Globus pallidus (tissue), 1 donor: Measurements from ENCODE around the gene DENND1C.

ENCODE experiments used
- DNase-seq: peaks from one replicate; pipeline ENCODE4 v3.0.0-alpha.2; 2015; ENCODE audit warnings: low spot score

The DENND1C gene

GRCh38 chr19:6481541-6482342 lies at the start of gene DENND1C:
Gene DENND1C (minus strand): TSS chr19:6481787. CDS start chr19:6481695, 92 bp downstream.
- peak; percentile 67 for DNase-seq

GRCh38 chr19:6530386-6531162 lies 49.0 kb upstream of the DENND1C start, which contains the start of gene TNFSF9:
Gene TNFSF9 (plus strand): TSS chr19:6531026. CDS start chr19:6531037, 11 bp downstream.
- DNase-seq = peak; percentile 85

- no peak for DNase-seq
Observed at GRCh38 chr19:6529937-6530385, 48.4 kb upstream of the DENND1C start.

GRCh38 chr19:6529351-6529750 lies 47.8 kb upstream of the DENND1C start:
- no peak for DNase-seq

GRCh38 chr19:6528544-6529121 lies 47.0 kb upstream of the DENND1C start:
- DNase-seq = peak; percentile 85

GRCh38 chr19:6527893-6528543 lies 46.4 kb upstream of the DENND1C start:
- no peak for DNase-seq

- no peak for DNase-seq
Observed at GRCh38 chr19:6524311-6524710, 42.7 kb upstream of the DENND1C start.

- no peak for DNase-seq
Observed at GRCh38 chr19:6522712-6523111, 41.1 kb upstream of the DENND1C start.

GRCh38 chr19:6521718-6522646 lies 40.4 kb upstream of the DENND1C start:
- DNase-seq = no peak

GRCh38 chr19:6519289-6519688 lies 37.7 kb upstream of the DENND1C start:
- no peak for DNase-seq

- no peak for DNase-seq
Observed at GRCh38 chr19:6518145-6518911, 36.7 kb upstream of the DENND1C start.

GRCh38 chr19:6516659-6517291 lies 35.2 kb upstream of the DENND1C start:
- peak; percentile 91 for DNase-seq

GRCh38 chr19:6516018-6516658 lies 34.6 kb upstream of the DENND1C start:
- peak; percentile 97 for DNase-seq

- no peak for DNase-seq
Observed at GRCh38 chr19:6514926-6515544, 33.4 kb upstream of the DENND1C start.

- no peak for DNase-seq
Observed at GRCh38 chr19:6514089-6514488, 32.5 kb upstream of the DENND1C start.

GRCh38 chr19:6510618-6511017 lies 29.0 kb upstream of the DENND1C start:
- DNase-seq = no peak

- DNase-seq = peak; percentile 97
Observed at GRCh38 chr19:6509118-6509971, 27.8 kb upstream of the DENND1C start.
